Astrocyte (in vitro differentiated cells and primary cell): ENCODE measurements around the gene ZDHHC14.

Experiments
- EZH2 ChIP-seq: IDR thresholded peaks from 2 replicates; pipeline ENCODE4 v1.6.1; 2012; ENCODE audit warnings: mild to moderate bottlenecking, low read length, inconsistent platforms; ENCODE audit not compliant: insufficient read depth
- TF ChIP-seq, protein P1 (sequence below): IDR thresholded peaks from 2 replicates; pipeline ENCODE4 v1.5.1; 2011; ENCODE audit warnings: low read depth, mild to moderate bottlenecking, inconsistent platforms, low read length, moderate library complexity; ENCODE audit not compliant: insufficient read depth

DNA sequence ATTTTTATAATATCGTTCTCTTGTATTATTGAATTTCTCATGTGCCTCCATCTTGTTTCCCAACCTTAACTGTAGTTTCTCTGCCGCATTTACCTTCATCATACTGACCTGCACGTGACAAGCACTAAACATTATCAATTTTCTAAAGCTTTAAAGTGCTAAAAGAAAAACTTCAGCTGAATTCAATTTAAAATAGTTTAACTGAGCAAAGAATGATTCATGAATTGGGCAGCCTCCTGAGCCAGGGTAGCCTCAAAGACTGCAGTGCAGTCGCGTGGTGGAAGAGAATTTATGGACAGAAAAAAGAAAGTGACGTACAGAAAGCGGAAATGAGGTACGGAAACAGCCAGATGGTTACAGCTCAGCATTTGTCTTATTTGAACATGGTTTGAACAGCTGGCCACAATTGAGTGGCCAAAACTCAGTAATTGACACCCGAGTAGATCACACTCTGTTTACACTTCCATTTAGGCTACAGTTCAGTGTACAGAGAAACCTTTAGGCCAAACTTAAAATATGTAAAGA lies 4.2 kb upstream of the ZDHHC14 start:
- TF ChIP-seq, protein P1, sequence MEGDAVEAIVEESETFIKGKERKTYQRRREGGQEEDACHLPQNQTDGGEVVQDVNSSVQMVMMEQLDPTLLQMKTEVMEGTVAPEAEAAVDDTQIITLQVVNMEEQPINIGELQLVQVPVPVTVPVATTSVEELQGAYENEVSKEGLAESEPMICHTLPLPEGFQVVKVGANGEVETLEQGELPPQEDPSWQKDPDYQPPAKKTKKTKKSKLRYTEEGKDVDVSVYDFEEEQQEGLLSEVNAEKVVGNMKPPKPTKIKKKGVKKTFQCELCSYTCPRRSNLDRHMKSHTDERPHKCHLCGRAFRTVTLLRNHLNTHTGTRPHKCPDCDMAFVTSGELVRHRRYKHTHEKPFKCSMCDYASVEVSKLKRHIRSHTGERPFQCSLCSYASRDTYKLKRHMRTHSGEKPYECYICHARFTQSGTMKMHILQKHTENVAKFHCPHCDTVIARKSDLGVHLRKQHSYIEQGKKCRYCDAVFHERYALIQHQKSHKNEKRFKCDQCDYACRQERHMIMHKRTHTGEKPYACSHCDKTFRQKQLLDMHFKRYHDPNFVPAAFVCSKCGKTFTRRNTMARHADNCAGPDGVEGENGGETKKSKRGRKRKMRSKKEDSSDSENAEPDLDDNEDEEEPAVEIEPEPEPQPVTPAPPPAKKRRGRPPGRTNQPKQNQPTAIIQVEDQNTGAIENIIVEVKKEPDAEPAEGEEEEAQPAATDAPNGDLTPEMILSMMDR, result no peak
- no peak for TF ChIP-seq EZH2
